ENCODE data around the gene KRTAP10-7.
"Not testable (repeated sequence)": the region's sequence is repeated elsewhere in the genome, so short reads cannot be mapped to it uniquely, and the experiment has no call there.

Gene KRTAP10-7

DNA sequence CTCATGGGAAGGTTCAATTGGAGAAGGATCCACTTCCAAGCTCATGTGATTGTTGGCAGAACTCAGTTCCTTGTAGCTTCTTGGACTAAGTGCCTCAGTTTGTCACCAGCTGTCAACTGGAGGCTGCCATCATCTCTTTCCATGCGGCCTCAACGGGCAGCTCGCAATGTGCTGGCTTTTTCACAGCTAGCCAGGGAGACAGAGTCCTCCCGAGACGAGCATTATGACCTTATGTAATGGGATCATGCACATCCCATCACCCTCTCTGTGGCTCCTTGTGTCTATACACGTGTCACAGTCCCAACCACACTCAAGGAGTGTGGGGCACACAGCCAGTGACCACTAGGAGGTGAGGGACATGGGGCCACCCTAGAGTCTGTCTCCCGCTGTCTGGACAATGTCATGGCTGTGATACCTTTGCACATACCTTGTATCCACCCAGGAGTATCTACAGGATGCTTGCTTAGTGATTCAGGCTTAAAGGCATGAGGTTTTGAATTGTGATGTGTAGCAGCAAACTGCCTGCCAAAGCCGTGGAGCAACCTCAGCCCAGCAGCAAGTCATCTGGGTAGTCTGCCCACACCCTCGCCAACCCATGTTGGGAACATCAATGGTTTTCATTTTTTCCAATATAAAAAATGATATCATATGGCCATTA, 4.2 kb upstream of the KRTAP10-7 start:
- Histone ChIP-seq H3K9me3 (ENCODE audit: insufficient read depth, low read length) (no peaks in the 10 kb centered on the region), H3K27ac (ENCODE audit: low read length) (no peak overlapping the region), H3K36me3 (replicated peaks; ENCODE audit: low read depth, low read length) (no peaks in the 10 kb centered on the region), H3K27me3 (ENCODE audit: low read depth, low read length) (no peaks in the 10 kb centered on the region), H3K4me1 (ENCODE audit: low read length) (no peaks in the 10 kb centered on the region), H3K9ac (ENCODE audit: low read length) (no peak overlapping the region), H2AFZ (ENCODE audit: low read depth, low read length) (no peak overlapping the region), H3K79me2 (ENCODE audit: low read length) (no peaks in the 10 kb centered on the region), H4K20me1 (ENCODE audit: insufficient read depth, low read length) (no peaks in the 10 kb centered on the region), H3K4me2 (ENCODE audit: low read length) (no peak overlapping the region), H3K4me3 (ENCODE audit: low read length) (no peak overlapping the region)
- TF ChIP-seq EZH2phosphoT487 (IDR thresholded peaks at IDR 0.05; ENCODE audit: low read depth), result no peak
- TF ChIP-seq, protein P1, sequence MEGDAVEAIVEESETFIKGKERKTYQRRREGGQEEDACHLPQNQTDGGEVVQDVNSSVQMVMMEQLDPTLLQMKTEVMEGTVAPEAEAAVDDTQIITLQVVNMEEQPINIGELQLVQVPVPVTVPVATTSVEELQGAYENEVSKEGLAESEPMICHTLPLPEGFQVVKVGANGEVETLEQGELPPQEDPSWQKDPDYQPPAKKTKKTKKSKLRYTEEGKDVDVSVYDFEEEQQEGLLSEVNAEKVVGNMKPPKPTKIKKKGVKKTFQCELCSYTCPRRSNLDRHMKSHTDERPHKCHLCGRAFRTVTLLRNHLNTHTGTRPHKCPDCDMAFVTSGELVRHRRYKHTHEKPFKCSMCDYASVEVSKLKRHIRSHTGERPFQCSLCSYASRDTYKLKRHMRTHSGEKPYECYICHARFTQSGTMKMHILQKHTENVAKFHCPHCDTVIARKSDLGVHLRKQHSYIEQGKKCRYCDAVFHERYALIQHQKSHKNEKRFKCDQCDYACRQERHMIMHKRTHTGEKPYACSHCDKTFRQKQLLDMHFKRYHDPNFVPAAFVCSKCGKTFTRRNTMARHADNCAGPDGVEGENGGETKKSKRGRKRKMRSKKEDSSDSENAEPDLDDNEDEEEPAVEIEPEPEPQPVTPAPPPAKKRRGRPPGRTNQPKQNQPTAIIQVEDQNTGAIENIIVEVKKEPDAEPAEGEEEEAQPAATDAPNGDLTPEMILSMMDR (IDR thresholded peaks at IDR 0.05; ENCODE audit: low read depth, low read length), result no peak

DNA sequence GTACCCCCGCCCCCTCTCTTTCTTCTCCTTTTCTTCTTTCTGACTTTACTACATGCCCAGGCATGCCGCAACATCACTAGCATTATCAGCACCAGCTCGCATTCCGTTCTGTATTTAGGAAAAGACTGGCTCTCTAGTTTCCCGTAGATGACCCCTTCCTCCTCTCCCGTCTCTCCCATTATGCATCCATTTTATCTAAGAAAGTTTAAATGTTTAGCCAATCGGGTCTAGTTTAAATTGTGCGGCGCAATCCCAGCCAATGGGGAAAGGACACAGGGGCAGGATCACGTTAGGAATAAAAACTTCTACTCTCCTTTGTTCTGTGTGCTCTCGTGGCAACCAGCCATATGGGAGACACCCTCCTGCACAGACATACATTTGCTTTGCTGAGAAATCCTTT, 2.3 kb upstream of the KRTAP10-7 start:
- no peaks in the 10 kb centered on the region for H3K36me3 ChIP-seq (replicated peaks; ENCODE audit: low read depth, low read length)
- no peak overlapping the region for H3K9ac ChIP-seq (ENCODE audit: low read length)
- H3K9me3 ChIP-seq (ENCODE audit: insufficient read depth, low read length), result no peaks in the 10 kb centered on the region
- H3K4me2 ChIP-seq (ENCODE audit: low read length), result no peak overlapping the region
- TF ChIP-seq EZH2phosphoT487 (IDR thresholded peaks at IDR 0.05; ENCODE audit: low read depth), result no peak
- TF ChIP-seq, protein P1 (IDR thresholded peaks at IDR 0.05; ENCODE audit: low read depth, low read length), result no peak
- no peak overlapping the region for H2AFZ ChIP-seq (ENCODE audit: low read depth, low read length)
- no peaks in the 10 kb centered on the region for H4K20me1 ChIP-seq (ENCODE audit: insufficient read depth, low read length)
- no peaks in the 10 kb centered on the region for H3K79me2 ChIP-seq (ENCODE audit: low read length)
- no peak overlapping the region for H3K27ac ChIP-seq (ENCODE audit: low read length)
- no peak overlapping the region for H3K4me3 ChIP-seq (ENCODE audit: low read length)
- no peaks in the 10 kb centered on the region for H3K27me3 ChIP-seq (ENCODE audit: low read depth, low read length)
- no peaks in the 10 kb centered on the region for H3K4me1 ChIP-seq (ENCODE audit: low read length)

DNA sequence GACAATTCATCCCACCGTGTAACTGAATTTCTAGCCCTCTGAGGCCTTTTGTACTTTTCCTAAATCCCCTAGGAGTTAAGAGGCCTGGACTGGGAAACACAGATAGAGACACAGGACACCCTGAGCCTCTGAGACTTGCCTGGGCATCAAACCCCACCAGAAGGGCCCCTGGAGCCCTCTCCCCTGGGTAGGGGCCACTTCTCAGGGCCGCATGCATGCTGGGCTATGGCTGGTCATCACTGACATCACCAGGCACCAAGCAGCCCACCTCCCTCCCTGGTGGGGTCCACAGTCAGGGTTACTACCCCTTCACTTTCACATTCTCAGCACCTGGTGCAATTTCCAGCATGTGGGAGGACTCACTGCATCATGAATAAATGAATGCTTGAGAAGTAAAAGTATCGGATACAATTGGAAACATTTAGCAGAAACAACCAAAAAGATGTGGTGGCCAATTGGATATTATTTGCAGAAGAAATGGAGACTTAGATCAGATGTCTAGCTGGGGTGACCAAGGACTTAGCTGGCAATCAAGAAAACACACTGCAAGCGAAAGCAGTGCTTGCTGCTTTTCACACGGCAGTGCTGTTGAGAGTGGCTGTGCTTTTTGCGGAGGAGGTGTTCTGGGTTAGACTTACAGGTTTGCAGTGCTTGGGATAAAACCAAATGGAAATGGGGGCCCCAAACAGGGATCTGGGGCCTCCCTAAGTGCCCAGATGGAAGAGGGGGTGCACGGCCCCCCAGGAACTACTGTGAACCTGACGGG, 950 bp upstream of the KRTAP10-7 start:
- no peak overlapping the region for H3K4me2 ChIP-seq (ENCODE audit: low read length)
- H3K9ac ChIP-seq (ENCODE audit: low read length), result no peak overlapping the region
- H3K4me1 ChIP-seq (ENCODE audit: low read length), result no peaks in the 10 kb centered on the region
- no peak for TF ChIP-seq EZH2phosphoT487 (IDR thresholded peaks at IDR 0.05; ENCODE audit: low read depth)
- TF ChIP-seq, protein P1 (IDR thresholded peaks at IDR 0.05; ENCODE audit: low read depth, low read length), result no peak
- no peaks in the 10 kb centered on the region for H3K36me3 ChIP-seq (replicated peaks; ENCODE audit: low read depth, low read length)
- H3K79me2 ChIP-seq (ENCODE audit: low read length), result no peaks in the 10 kb centered on the region
- H3K27ac ChIP-seq (ENCODE audit: low read length), result no peak overlapping the region
- no peaks in the 10 kb centered on the region; the same call in 1 of the 2 replicates for H3K27me3 ChIP-seq (ENCODE audit: low read depth, low read length)
- no peaks in the 10 kb centered on the region for H4K20me1 ChIP-seq (ENCODE audit: insufficient read depth, low read length)
- no peak overlapping the region for H3K4me3 ChIP-seq (ENCODE audit: low read length)
- H3K9me3 ChIP-seq (ENCODE audit: insufficient read depth, low read length), result no peaks in the 10 kb centered on the region
- H2AFZ ChIP-seq (ENCODE audit: low read depth, low read length), result no peak overlapping the region

DNA sequence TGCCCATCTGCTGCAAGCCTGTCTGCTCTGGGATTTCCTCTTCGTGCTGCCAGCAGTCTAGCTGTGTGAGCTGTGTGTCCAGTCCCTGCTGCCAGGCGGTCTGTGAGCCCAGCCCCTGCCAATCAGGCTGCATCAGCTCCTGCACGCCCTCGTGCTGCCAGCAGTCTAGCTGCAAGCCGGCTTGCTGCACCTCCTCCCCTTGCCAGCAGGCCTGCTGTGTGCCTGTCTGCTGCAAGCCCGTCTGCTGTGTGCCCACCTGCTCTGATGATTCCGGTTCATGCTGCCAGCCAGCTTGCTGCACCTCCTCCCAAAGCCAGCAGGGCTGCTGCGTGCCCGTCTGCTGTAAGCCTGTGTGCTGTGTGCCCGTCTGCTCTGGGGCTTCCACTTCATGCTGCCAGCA, 694 bp downstream of the KRTAP10-7 start:
- not testable (repeated sequence) for H3K27me3 ChIP-seq (ENCODE audit: low read depth, low read length); H3K4me3 ChIP-seq (ENCODE audit: low read length); H3K9ac ChIP-seq (ENCODE audit: low read length); H3K4me1 ChIP-seq (ENCODE audit: low read length); H2AFZ ChIP-seq (ENCODE audit: low read depth, low read length); H3K36me3 ChIP-seq (replicated peaks; ENCODE audit: low read depth, low read length); H3K4me2 ChIP-seq (ENCODE audit: low read length); H3K27ac ChIP-seq (ENCODE audit: low read length); H4K20me1 ChIP-seq (ENCODE audit: insufficient read depth, low read length); H3K9me3 ChIP-seq (ENCODE audit: insufficient read depth, low read length); H3K79me2 ChIP-seq (ENCODE audit: low read length)

Data from OCI-LY3 (cell line).